ENCODE measurements around the gene TMSB4Y. TPM values are rescaled to one million over a fixed set of nuclear protein-coding genes. Genes with fewer than 3 reads are reported as not detected.

Gene TMSB4Y
- total RNA-seq, 1 experiment from 2014 or later: not detected

- no peak overlapping the region for H3K27ac Mint-ChIP-seq (ENCODE audit: unreplicated experiment)
- no peaks in the 10 kb centered on the region for H3K4me1 Mint-ChIP-seq (ENCODE audit: low read depth, unreplicated experiment)
- no peak for DNase-seq
- H3K9me3 Mint-ChIP-seq (ENCODE audit: low read depth, unreplicated experiment): no peaks in the 10 kb centered on the region
- no peak for TF ChIP-seq CTCF (IDR thresholded peaks at IDR 0.05; ENCODE audit: unreplicated experiment)
- intact Hi-C loops (cut with micrococcal nuclease; ENCODE audit: unreplicated experiment): no loop called here
- no peaks in the 10 kb centered on the region for H3K27me3 Mint-ChIP-seq (ENCODE audit: unreplicated experiment)
- CTCF ChIA-PET: no interaction called here
- no peak overlapping the region for H3K4me3 Mint-ChIP-seq (ENCODE audit: low read depth, unreplicated experiment)
- no TSS peak for BruUV-seq (replicated peaks)
- H3K36me3 Mint-ChIP-seq (ENCODE audit: insufficient read depth, unreplicated experiment): no peaks in the 10 kb centered on the region
These were observed 627 bp downstream of the TMSB4Y start for GRCh38 chrY:13704121-13704930.

GRCh38 chrY:13705197-13705596, 1.5 kb downstream of the TMSB4Y start:
- H3K27ac Mint-ChIP-seq (ENCODE audit: unreplicated experiment): no peak overlapping the region
- BruUV-seq (replicated peaks): no TSS peak
- no peaks in the 10 kb centered on the region for H3K9me3 Mint-ChIP-seq (ENCODE audit: low read depth, unreplicated experiment)
- no peak for DNase-seq
- H3K4me1 Mint-ChIP-seq (ENCODE audit: low read depth, unreplicated experiment): no peaks in the 10 kb centered on the region
- no peak for TF ChIP-seq CTCF (IDR thresholded peaks at IDR 0.05; ENCODE audit: unreplicated experiment)
- no peaks in the 10 kb centered on the region for H3K36me3 Mint-ChIP-seq (ENCODE audit: insufficient read depth, unreplicated experiment)
- no peaks in the 10 kb centered on the region for H3K27me3 Mint-ChIP-seq (ENCODE audit: unreplicated experiment)
- H3K4me3 Mint-ChIP-seq (ENCODE audit: low read depth, unreplicated experiment): no peak overlapping the region
- intact Hi-C loops (cut with micrococcal nuclease; ENCODE audit: unreplicated experiment): no loop called here
- CTCF ChIA-PET: no interaction called here

GRCh38 chrY:13708038-13708437, 4.3 kb downstream of the TMSB4Y start:
- no peaks in the 10 kb centered on the region for H3K27me3 Mint-ChIP-seq (ENCODE audit: unreplicated experiment)
- no peaks in the 10 kb centered on the region for H3K4me1 Mint-ChIP-seq (ENCODE audit: low read depth, unreplicated experiment)
- no peak for TF ChIP-seq CTCF (IDR thresholded peaks at IDR 0.05; ENCODE audit: unreplicated experiment)
- no peak for DNase-seq
- intact Hi-C loops (cut with micrococcal nuclease; ENCODE audit: unreplicated experiment): no loop called here
- no peak overlapping the region for H3K4me3 Mint-ChIP-seq (ENCODE audit: low read depth, unreplicated experiment)
- no TSS peak for BruUV-seq (replicated peaks)
- H3K9me3 Mint-ChIP-seq (ENCODE audit: low read depth, unreplicated experiment): no peaks in the 10 kb centered on the region
- H3K36me3 Mint-ChIP-seq (ENCODE audit: insufficient read depth, unreplicated experiment): no peaks in the 10 kb centered on the region
- no peak overlapping the region for H3K27ac Mint-ChIP-seq (ENCODE audit: unreplicated experiment)
- CTCF ChIA-PET: no interaction called here

- Mint-ChIP-seq H3K27ac (ENCODE audit: unreplicated experiment) (no peak overlapping the region), H3K4me1 (ENCODE audit: low read depth, unreplicated experiment) (no peaks in the 10 kb centered on the region), H3K4me3 (ENCODE audit: low read depth, unreplicated experiment) (no peak overlapping the region), H3K36me3 (ENCODE audit: insufficient read depth, unreplicated experiment) (no peaks in the 10 kb centered on the region), H3K27me3 (ENCODE audit: unreplicated experiment) (no peaks in the 10 kb centered on the region), H3K9me3 (ENCODE audit: low read depth, unreplicated experiment) (no peaks in the 10 kb centered on the region)
- no TSS peak for BruUV-seq (replicated peaks)
- intact Hi-C loops (cut with micrococcal nuclease; ENCODE audit: unreplicated experiment): no loop called here
- CTCF ChIA-PET: no interaction called here
- TF ChIP-seq CTCF (IDR thresholded peaks at IDR 0.05; ENCODE audit: unreplicated experiment): no peak
- DNase-seq: no peak
These were observed 15.3 kb downstream of the TMSB4Y start for GRCh38 chrY:13718996-13719395.
